ENCODE data around the gene NFIA. TPM values are rescaled to one million over a fixed set of nuclear protein-coding genes. Genes with fewer than 3 reads are reported as not detected.

Gene NFIA
- total and polyA plus RNA-seq, 7 donors, result 4.0 to 42.7 (median 30.6) TPM

- Histone ChIP-seq H3K4me3 (peak overlapping the region; percentile 62), H3K4me1 (peaks cover 85% of the 10 kb centered on the region), H3K27me3 (ENCODE audit: insufficient read depth in 3 of 3, low read length in 2 of 3) (no peaks in the 10 kb centered on the region), H3K27ac (peak overlapping the region; percentile 91), H3K9me3 (no peaks in the 10 kb centered on the region), H3K36me3 (ENCODE audit: insufficient read depth in 1 of 2, low read depth in 1 of 2) (no peaks in the 10 kb centered on the region)
- DNase-seq (no peak), ATAC-seq (no peak)
- intact Hi-C loops (cut with DNase I), result loop anchor here (2.0 to 10.0 kb wide), 2 partner anchors 37 to 63 kb away; no protein-coding TSS in a partner anchor
- no peak for TF ChIP-seq CTCF (IDR thresholded peaks at IDR 0.05)
Measured at GRCh38 chr1:61121631-61122030, 39.3 kb downstream of the NFIA start.

- Histone ChIP-seq H3K4me3 (no peak overlapping the region), H3K4me1 (peaks cover 78% of the 10 kb centered on the region), H3K9me3 (no peaks in the 10 kb centered on the region), H3K27me3 (ENCODE audit: insufficient read depth in 3 of 3, low read length in 2 of 3) (no peaks in the 10 kb centered on the region), H3K36me3 (ENCODE audit: insufficient read depth in 1 of 2, low read depth in 1 of 2) (no peaks in the 10 kb centered on the region), H3K27ac (peak overlapping the region; percentile 91)
- DNase-seq (no peak), ATAC-seq (no peak)
- no peak for TF ChIP-seq CTCF (IDR thresholded peaks at IDR 0.05)
- intact Hi-C loops (cut with DNase I), result loop anchor here in 1 of 2 donors (10.0 kb wide), 1 partner anchor 62 kb away; no protein-coding TSS in a partner anchor
- WGBS, 3 donors, result 37 to 70% (median 43%) methylated on average over 2 of the region's 2 CpGs
Measured at GRCh38 chr1:61122389-61122788, 40.0 kb downstream of the NFIA start.

GRCh38 chr1:61123326-61123725 is 41.0 kb downstream of the NFIA start:
- no peak for TF ChIP-seq CTCF (IDR thresholded peaks at IDR 0.05)
- no peaks in the 10 kb centered on the region for H3K9me3 ChIP-seq
- DNase-seq (no peak), ATAC-seq (no peak)
- H3K4me3 ChIP-seq, result no peak overlapping the region
- H3K36me3 ChIP-seq (ENCODE audit: insufficient read depth in 1 of 2, low read depth in 1 of 2), result no peaks in the 10 kb centered on the region
- intact Hi-C loops (cut with DNase I), result loop anchor here in 1 of 2 donors (10.0 kb wide), 1 partner anchor 61 kb away; no protein-coding TSS in a partner anchor
- H3K27ac ChIP-seq, result peak overlapping the region; percentile 91
- H3K27me3 ChIP-seq (ENCODE audit: insufficient read depth in 3 of 3, low read length in 2 of 3), result no peaks in the 10 kb centered on the region
- H3K4me1 ChIP-seq, result peaks cover 79% of the 10 kb centered on the region
- 72 to 78% (median 77%) methylated on average over 2 of the region's 2 CpGs for WGBS, 3 donors

GRCh38 chr1:61124078-61124477 is 41.7 kb downstream of the NFIA start:
- no peak for TF ChIP-seq CTCF (IDR thresholded peaks at IDR 0.05)
- intact Hi-C loops (cut with DNase I), result loop anchor here in 1 of 2 donors (10.0 kb wide), 1 partner anchor 61 kb away; no protein-coding TSS in a partner anchor

GRCh38 chr1:61124696-61125095 is 42.3 kb downstream of the NFIA start:
- no peaks in the 10 kb centered on the region for H3K9me3 ChIP-seq
- peaks cover 67% of the 10 kb centered on the region for H3K4me1 ChIP-seq
- intact Hi-C loops (cut with DNase I), result loop anchor here in 1 of 2 donors (10.0 kb wide), 1 partner anchor 60 kb away; no protein-coding TSS in a partner anchor
- no peaks in the 10 kb centered on the region for H3K27me3 ChIP-seq (ENCODE audit: insufficient read depth in 3 of 3, low read length in 2 of 3)
- H3K4me3 ChIP-seq, result peak overlapping the region; percentile 54
- 46 to 60% (median 53%) methylated on average over 3 of the region's 3 CpGs for WGBS, 3 donors
- peak; percentile 82 to 92 (median 86) for ATAC-seq
- peak overlapping the region; percentile 91 for H3K27ac ChIP-seq
- no peak for TF ChIP-seq CTCF (IDR thresholded peaks at IDR 0.05)
- H3K36me3 ChIP-seq (ENCODE audit: insufficient read depth in 1 of 2, low read depth in 1 of 2), result no peaks in the 10 kb centered on the region
- peak; percentile 49 to 80 for DNase-seq

More at GRCh38 chr1:61124078-61124477, 41.7 kb downstream of the NFIA start:
- H3K27me3 ChIP-seq (ENCODE audit: insufficient read depth in 3 of 3, low read length in 2 of 3), result no peaks in the 10 kb centered on the region
- H3K4me1 ChIP-seq, result peaks cover 74% of the 10 kb centered on the region
- no peaks in the 10 kb centered on the region for H3K36me3 ChIP-seq (ENCODE audit: insufficient read depth in 1 of 2, low read depth in 1 of 2)
- peak overlapping the region; percentile 91 for H3K27ac ChIP-seq
- ATAC-seq, result no peak
- H3K4me3 ChIP-seq, result peak overlapping the region; percentile 54
- WGBS, 3 donors, result 16 to 29% (median 21%) methylated on average over 2 of the region's 2 CpGs
- no peaks in the 10 kb centered on the region for H3K9me3 ChIP-seq
- no peak for DNase-seq

Measured in psoas muscle (tissue), 8 donors.